Effector memory CD8-positive, alpha-beta T cell (primary cell): ENCODE measurements around the gene CD151.

Experiments used
- ATAC-seq: fragments of 150-1000 bp; cut with Tn5 transposase; replicated peaks from 2 replicates; pipeline ENCODE4 v1.10.0; 2021; ENCODE audit warnings: mild to moderate bottlenecking, moderate library complexity
- DNase-seq, 3 experiments: peaks; one replicate each; pipeline ENCODE4 v3.0.0; 2021
- H3K27ac Mint-ChIP-seq, 2 donors: one replicate each; pipeline ENCODE4 v1.8.0; 2022; ENCODE audit warnings: mild to moderate bottlenecking in 2 of 2, mixed read lengths in 2 of 2, moderate library complexity in 2 of 2
- H3K27me3 Mint-ChIP-seq, 2 donors: one replicate each; pipeline ENCODE4 v1.8.0; 2022; ENCODE audit warnings: mixed read lengths in 2 of 2
- H3K36me3 Mint-ChIP-seq: one replicate; pipeline ENCODE4 v1.8.0; 2022; ENCODE audit warnings: mild to moderate bottlenecking, moderate library complexity, mixed read lengths; ENCODE audit not compliant: insufficient read depth
- H3K4me1 Mint-ChIP-seq, 2 donors: one replicate each; pipeline ENCODE4 v1.8.0; 2022; ENCODE audit warnings: low read depth in 2 of 2, mixed read lengths in 2 of 2
- H3K4me3 Mint-ChIP-seq, 2 donors: one replicate each; pipeline ENCODE4 v1.8.0; 2022; ENCODE audit warnings: mild to moderate bottlenecking in 2 of 2, mixed read lengths in 2 of 2, moderate library complexity in 2 of 2
- H3K9me3 Mint-ChIP-seq, 2 donors: one replicate each; pipeline ENCODE4 v1.8.0; 2022; ENCODE audit warnings: mixed read lengths in 2 of 2

Gene CD151

DNA sequence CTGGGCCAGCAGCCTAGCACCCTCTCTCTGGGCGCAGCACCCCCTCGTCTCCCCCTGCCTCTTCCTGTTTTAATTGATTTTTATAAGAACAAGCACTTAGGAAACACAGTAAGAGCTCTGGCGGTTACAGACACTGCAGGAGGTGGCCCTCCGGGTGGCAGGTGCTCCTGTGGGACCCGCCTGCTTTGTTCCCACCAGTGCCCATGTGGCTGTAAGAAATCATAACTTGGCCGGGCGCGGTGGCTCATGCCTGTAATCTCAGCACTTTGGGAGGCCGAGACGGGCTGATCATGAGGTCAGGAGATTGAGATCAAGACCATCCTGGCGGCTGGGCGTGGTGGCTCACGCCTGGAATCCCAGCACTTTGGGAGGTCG lies 28.3 kb downstream of the CD151 start:
- no peak for DNase-seq
- peaks cover 8 to 10% of the 10 kb centered on the region in 2 donors for H3K4me1 Mint-ChIP-seq
- peak overlapping the region in 1 of 2 donors; percentile 62 for H3K27ac Mint-ChIP-seq
- peaks cover 7% of the 10 kb centered on the region for H3K36me3 Mint-ChIP-seq
- ATAC-seq: no peak
- H3K4me3 Mint-ChIP-seq: no peak overlapping the region
- no peaks in the 10 kb centered on the region for H3K9me3 Mint-ChIP-seq
- H3K27me3 Mint-ChIP-seq: no peaks in the 10 kb centered on the region

DNA sequence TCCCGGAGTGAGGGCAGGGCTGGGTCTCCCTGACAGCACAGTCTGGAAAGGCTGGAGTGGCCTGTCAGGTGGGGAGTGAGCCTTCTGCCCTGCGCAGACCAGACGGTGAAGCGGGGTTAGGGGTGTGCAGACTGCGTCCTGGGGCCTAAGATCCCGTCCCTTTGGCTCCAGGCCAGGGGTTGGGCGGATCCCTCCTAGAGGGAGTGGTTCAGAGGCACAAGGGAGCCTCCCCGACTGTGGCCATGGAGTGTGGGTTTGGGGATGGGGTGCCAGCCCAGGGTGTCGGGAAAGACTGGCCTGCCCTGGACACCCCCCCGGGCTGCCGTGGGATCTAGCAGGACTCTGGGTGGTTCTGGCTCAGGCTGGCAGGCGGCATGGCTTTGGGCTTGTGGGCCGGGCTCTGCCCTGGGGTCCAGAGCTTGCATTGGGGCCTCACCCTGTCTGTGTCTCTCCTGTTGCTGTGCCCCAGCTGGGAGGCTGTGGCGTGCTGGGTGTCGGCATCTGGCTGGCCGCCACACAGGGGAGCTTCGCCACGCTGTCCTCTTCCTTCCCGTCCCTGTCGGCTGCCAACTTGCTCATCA lies 29.4 kb downstream of the CD151 start:
- DNase-seq: no peak
- H3K4me1 Mint-ChIP-seq: peaks cover 0 to 2% of the 10 kb centered on the region in 2 donors
- no peak overlapping the region for H3K4me3 Mint-ChIP-seq
- H3K9me3 Mint-ChIP-seq: no peaks in the 10 kb centered on the region
- H3K36me3 Mint-ChIP-seq: peaks cover 7% of the 10 kb centered on the region
- H3K27me3 Mint-ChIP-seq: no peaks in the 10 kb centered on the region
- no peak overlapping the region for H3K27ac Mint-ChIP-seq
- ATAC-seq: no peak

DNA sequence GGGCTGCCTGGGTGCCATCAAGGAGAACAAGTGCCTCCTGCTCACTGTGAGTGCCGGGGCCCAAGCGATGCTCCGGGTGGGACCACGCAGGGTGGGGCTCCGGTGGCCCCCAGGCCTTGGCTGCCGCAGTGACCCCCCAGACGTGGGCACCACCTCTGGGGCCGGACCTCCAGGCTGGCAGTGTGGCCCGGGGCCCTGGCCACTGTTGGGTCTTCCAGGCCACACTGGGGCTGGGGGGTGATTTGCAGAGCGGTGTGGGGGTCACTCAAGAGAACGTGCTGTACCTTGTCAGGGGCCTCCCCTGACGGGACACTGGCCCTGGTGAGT lies 29.9 kb downstream of the CD151 start:
- Mint-ChIP-seq H3K9me3 (no peaks in the 10 kb centered on the region), H3K4me1 (peaks cover 0 to 2% of the 10 kb centered on the region in 2 donors), H3K27ac (no peak overlapping the region), H3K27me3 (no peaks in the 10 kb centered on the region), H3K36me3 (peaks cover 5% of the 10 kb centered on the region), H3K4me3 (no peak overlapping the region)
- ATAC-seq: no peak
- DNase-seq: no peak

DNA sequence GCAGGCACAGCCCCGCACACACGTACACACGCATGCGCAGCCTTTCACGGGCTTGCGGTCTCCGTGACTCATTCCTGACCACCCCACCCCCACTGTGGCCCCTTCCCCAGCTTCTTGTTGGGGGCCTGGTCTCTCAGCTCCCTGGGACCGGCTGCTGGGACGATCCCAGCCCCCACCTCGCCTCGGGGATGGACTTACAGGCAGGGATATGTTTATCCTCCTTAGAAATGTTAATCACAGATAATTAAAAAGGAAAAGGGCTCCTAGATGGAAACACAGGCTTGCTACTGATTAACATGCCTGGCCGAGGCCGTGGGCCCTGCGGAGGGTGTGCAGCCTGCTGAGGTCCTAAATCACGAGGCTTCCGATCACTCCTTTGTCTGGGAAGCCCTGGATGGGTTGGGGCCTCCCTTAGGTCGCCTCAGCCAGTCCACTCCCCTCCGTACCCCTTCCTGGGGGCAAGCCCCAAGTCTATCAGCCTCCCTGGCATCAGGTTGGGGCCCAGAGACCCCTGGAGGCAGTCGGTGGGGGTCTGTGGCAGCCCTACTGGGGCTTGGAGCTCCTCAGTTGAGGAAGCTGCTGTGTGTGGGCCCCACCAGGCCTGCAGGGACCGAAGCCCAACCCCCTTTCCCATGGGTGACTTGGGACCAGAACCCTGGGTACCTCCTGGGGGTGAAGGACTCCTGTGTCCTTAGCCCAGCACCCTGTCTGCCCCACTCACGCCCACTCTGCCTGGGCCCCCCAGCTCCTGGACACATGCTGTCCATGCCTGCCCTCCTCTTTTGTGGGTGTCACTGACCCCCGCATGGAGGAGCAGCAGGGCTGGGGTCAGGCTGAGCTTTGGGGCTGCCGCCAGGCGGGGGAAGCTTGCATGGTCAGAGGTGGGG lies 30.5 kb downstream of the CD151 start:
- Mint-ChIP-seq H3K27ac (peak overlapping the region in 1 of 2 donors; percentile 38), H3K36me3 (peaks cover 3% of the 10 kb centered on the region), H3K27me3 (no peaks in the 10 kb centered on the region), H3K4me1 (no peaks in the 10 kb centered on the region), H3K4me3 (no peak overlapping the region), H3K9me3 (no peaks in the 10 kb centered on the region)
- DNase-seq: no peak
- no peak for ATAC-seq

DNA sequence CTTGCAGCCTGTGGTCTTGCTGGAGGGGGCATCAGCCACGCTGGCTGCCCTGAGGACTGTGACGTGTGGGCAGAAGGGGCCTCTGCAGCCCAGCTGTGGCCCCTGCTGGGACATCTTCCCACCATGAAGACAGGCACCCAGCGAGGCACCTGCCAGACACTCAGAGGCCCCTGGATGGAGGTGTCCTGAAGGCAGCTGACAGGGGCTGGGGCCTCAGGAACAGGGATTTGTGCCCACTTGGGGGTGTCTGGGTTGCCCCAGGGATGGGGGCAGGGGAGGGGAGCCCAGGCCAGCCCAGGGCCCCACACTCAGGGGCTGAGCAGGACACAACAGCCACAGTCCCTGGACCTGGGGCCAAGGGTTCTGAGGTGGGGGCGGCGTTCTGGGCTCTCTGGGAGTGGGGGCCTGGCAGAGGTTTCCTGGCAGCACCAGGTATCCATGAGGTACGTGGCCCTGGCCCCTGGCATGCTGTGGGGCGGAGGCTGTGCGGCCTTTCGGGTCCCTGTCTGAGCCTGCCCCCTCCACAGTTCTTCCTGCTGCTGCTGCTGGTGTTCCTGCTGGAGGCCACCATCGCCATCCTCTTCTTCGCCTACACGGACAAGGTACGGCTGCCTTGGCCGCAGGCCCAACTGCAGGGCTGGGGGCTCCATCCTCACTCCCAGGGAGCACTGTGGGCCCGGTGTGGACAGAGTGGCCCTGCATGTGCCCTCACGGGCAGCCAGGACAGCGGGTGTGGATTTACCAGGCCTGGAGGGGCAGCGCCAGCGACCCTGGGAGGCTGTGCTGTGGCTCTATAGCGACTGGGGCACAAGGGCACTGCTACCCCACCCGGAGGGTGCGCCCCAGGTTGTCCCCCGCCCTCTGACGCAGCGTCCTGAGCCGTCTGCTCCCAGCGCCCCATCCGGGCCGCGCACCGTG lies 31.4 kb downstream of the CD151 start:
- ATAC-seq (no peak), DNase-seq (no peak)
- no peak overlapping the region for H3K4me3 Mint-ChIP-seq
- peak overlapping the region in 1 of 2 donors; percentile 38 for H3K27ac Mint-ChIP-seq
- no peaks in the 10 kb centered on the region for H3K27me3 Mint-ChIP-seq
- no peaks in the 10 kb centered on the region for H3K4me1 Mint-ChIP-seq
- peaks cover 3% of the 10 kb centered on the region for H3K36me3 Mint-ChIP-seq
- no peaks in the 10 kb centered on the region for H3K9me3 Mint-ChIP-seq

DNA sequence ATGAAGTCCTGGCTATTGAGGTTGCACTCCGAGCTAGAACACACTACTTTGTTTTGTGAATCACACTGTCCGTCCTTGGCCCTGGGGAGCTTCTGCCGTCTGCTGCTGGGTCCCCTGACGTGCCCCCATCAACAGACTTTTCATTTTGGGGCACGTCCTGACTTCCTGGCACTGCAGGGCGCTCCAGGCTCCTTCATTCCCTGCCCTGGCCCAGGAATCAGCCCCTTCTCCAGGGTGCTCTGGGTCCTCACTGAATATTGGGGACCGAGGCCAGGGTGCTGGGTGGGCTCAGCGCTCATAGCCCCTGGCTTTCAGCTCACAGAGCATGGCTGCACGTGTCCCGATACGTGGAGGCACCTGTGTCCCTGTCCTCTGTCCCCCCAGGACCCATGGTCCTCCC lies 32.1 kb downstream of the CD151 start:
- ATAC-seq (no peak), DNase-seq (no peak)
- no peaks in the 10 kb centered on the region for H3K27me3 Mint-ChIP-seq
- H3K27ac Mint-ChIP-seq: peak overlapping the region in 1 of 2 donors; percentile 17
- H3K4me1 Mint-ChIP-seq: no peaks in the 10 kb centered on the region
- H3K9me3 Mint-ChIP-seq: no peaks in the 10 kb centered on the region
- H3K36me3 Mint-ChIP-seq: peaks cover 3% of the 10 kb centered on the region
- H3K4me3 Mint-ChIP-seq: no peak overlapping the region

DNA sequence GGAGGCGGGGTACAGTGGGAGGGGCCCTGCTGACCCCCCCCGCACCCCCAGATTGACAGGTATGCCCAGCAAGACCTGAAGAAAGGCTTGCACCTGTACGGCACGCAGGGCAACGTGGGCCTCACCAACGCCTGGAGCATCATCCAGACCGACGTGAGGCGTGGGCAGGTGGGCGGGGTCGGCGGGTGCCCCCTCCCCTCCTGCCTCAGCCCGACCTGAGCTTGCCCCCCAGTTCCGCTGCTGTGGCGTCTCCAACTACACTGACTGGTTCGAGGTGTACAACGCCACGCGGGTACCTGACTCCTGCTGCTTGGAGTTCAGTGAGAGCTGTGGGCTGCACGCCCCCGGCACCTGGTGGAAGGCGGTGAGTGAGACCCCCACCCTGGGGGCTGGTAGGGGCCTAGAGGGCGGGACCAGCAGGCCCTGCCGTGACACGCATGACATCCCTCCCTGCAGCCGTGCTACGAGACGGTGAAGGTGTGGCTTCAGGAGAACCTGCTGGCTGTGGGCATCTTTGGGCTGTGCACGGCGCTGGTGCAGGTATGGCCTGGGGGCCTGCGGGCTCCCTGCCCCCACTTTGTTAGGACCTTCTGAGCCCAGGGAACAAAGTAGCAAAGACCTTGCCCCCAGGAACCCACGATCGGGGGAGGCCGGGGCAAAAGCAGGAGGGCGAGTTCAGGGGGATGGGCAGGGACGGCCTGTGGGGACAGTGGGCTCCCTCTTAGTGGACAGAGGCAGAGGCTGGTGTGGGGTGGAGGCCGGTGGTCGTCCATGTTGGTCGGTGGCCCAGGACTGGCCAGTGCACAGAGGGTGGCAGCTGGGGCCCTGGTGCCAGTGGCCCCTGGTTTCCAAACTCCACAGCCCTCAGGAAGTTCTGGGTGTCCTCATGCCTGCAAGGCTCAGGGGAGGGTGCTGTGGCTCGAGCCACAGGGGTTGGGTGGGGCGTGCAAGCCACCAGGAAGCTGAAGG lies 33.0 kb downstream of the CD151 start:
- Mint-ChIP-seq H3K4me3 (no peak overlapping the region), H3K4me1 (no peaks in the 10 kb centered on the region), H3K36me3 (peaks cover 3% of the 10 kb centered on the region), H3K9me3 (no peaks in the 10 kb centered on the region), H3K27me3 (no peaks in the 10 kb centered on the region), H3K27ac (peak overlapping the region in 1 of 2 donors; percentile 17)
- DNase-seq: no peak
- no peak for ATAC-seq

DNA sequence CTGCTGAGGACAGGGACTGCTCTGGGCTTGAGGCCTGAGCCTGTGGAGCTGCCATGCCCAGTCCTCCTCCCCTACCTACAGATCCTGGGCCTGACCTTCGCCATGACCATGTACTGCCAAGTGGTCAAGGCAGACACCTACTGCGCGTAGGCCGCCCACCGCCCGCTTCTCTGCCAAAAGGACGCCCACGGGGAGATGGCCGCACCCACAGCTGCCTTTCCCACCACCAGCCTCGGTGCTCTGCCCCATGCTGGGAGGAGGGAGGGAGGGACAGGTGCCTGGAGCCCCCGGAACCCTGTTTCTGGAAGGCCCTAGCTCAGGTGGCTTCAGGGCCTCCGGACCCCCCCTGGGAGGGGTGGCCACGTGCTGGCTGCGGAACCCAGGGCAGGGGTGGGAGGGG lies 33.7 kb downstream of the CD151 start:
- DNase-seq: no peak
- Mint-ChIP-seq H3K4me3 (no peak overlapping the region), H3K27me3 (no peaks in the 10 kb centered on the region), H3K4me1 (no peaks in the 10 kb centered on the region), H3K27ac (no peak overlapping the region), H3K9me3 (no peaks in the 10 kb centered on the region), H3K36me3 (no peaks in the 10 kb centered on the region)
- no peak for ATAC-seq

DNA sequence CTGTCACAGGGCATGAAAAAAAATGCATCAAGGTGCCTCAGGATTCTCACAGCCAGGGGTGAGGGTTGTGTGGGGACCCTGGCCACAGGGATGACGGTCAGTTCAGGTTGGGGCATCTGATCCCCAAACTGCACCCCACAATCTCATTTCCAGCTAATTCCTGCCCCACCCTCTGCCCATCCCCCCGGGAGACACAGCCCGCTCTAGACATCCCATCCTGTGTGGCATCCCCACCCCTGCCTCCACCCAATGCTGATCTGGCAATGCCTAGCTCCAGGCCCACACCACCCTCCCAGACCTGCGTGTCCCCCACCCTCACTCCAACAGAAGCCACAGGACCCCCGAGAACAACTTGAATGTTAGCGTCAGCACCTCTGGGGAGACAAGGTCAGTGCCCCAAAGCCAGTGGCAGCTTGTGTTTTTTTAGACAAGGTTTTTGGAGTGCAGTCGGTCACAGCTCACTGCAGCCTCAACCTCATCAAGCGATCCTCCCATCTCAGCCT lies 35.2 kb downstream of the CD151 start:
- Mint-ChIP-seq H3K36me3 (no peaks in the 10 kb centered on the region), H3K27ac (no peak overlapping the region), H3K9me3 (no peaks in the 10 kb centered on the region)

DNA sequence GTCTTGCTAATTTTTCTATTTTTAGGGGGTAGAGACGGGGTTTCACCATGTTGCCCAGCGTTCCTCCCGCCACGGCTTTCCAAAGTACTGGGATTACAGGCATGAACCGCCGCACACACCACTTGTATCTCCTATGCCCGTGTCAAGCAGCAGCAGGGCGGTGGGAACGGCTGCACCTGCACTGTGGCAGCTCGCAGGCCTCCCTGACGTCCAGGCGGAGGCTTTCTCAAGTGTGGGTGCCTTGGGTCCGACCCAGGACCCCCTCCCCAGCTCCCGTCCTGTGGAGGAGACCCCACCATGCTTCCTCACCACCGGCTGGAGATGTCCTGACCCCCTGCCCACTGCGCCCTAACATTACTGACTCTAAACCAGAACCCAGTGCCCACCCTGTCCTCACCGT lies 35.6 kb downstream of the CD151 start:
- peaks cover 0 to 2% of the 10 kb centered on the region in 2 donors for H3K4me1 Mint-ChIP-seq
- H3K4me3 Mint-ChIP-seq: no peak overlapping the region
- DNase-seq (no peak), ATAC-seq (no peak)
- H3K36me3 Mint-ChIP-seq: no peaks in the 10 kb centered on the region
- no peaks in the 10 kb centered on the region for H3K9me3 Mint-ChIP-seq
- peak overlapping the region in 1 of 2 donors; percentile 59 for H3K27ac Mint-ChIP-seq
- no peaks in the 10 kb centered on the region for H3K27me3 Mint-ChIP-seq

More for the DNA sequence above, 35.2 kb downstream of the CD151 start:
- no peaks in the 10 kb centered on the region for H3K4me1 Mint-ChIP-seq
- no peak overlapping the region for H3K4me3 Mint-ChIP-seq
- ATAC-seq (no peak), DNase-seq (no peak)
- H3K27me3 Mint-ChIP-seq: no peaks in the 10 kb centered on the region

DNA sequence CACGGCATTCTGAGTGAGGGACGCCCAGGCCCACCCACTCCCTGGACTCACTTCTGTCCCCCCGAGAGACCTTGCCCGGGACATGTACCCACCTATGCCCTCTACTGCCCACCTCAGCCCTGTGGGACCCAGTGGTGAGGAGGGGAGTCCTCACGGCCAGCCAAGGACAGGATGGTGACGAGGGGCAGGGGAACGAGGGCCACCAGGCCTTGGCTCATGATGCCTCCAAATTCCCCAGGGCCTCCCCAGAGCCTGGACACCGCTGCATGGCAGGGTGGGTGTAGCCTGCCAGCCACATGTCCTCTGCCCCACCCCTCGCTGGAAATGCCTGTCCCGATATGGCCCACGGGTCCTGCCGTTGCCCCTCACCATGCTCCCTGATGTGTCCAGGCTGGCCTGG lies 36.0 kb downstream of the CD151 start:
- H3K4me1 Mint-ChIP-seq: peaks cover 0 to 2% of the 10 kb centered on the region in 2 donors
- ATAC-seq (no peak), DNase-seq (no peak)
- H3K36me3 Mint-ChIP-seq: no peaks in the 10 kb centered on the region
- no peak overlapping the region for H3K4me3 Mint-ChIP-seq
- H3K27me3 Mint-ChIP-seq: no peaks in the 10 kb centered on the region
- peak overlapping the region in 1 of 2 donors; percentile 59 for H3K27ac Mint-ChIP-seq
- H3K9me3 Mint-ChIP-seq: no peaks in the 10 kb centered on the region

DNA sequence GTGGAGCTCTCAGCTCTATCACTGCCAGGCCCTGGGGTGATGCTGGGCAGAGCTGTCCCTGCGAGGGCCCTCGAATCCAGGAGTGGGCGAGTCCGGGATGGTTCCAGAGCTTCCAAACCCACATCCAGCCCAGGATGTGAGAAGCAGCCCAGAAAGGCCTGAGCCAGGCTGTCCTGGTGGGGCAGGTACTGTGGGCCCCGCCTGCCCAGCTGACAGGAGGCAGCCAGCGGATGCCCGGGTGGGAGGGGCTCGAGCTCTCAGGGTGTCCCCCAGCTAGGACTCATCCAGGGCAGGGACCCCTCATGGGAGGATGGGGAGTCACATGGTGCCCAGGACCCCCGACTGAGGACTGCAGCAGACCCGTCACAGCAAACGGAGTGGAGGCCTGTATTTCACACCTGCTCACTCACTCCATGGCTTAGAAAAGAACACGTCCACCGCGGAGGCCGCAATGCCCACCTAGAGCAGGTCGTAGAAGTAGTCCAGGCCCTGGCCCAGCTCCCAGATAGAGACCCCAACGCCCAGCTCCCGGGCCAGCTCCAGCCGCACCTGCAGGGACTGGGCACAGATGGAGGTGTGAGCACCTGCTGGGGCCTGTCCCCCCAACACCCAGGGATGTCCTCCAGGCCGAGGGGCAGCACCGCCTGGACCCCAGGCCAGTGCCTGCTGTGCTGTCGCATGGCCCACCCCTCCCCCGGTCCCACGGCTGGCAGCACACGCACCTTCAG lies 36.8 kb downstream of the CD151 start:
- Mint-ChIP-seq H3K4me1 (peaks cover 0 to 2% of the 10 kb centered on the region in 2 donors), H3K27ac (peak overlapping the region; percentile 28 to 59), H3K36me3 (no peaks in the 10 kb centered on the region)

More for the DNA sequence above, 36.8 kb downstream of the CD151 start:
- DNase-seq (no peak), ATAC-seq (no peak)
- Mint-ChIP-seq H3K4me3 (no peak overlapping the region), H3K9me3 (no peaks in the 10 kb centered on the region), H3K27me3 (no peaks in the 10 kb centered on the region)
